ENCODE results near the gene SMOC1.
A peak's percentile ranks its signal among the peaks of the same experiment; 100 is the strongest.
"Not testable (repeated sequence)": the region's sequence is repeated elsewhere in the genome, so short reads cannot be mapped to it uniquely, and the experiment has no call there.

The SMOC1 gene

DNA sequence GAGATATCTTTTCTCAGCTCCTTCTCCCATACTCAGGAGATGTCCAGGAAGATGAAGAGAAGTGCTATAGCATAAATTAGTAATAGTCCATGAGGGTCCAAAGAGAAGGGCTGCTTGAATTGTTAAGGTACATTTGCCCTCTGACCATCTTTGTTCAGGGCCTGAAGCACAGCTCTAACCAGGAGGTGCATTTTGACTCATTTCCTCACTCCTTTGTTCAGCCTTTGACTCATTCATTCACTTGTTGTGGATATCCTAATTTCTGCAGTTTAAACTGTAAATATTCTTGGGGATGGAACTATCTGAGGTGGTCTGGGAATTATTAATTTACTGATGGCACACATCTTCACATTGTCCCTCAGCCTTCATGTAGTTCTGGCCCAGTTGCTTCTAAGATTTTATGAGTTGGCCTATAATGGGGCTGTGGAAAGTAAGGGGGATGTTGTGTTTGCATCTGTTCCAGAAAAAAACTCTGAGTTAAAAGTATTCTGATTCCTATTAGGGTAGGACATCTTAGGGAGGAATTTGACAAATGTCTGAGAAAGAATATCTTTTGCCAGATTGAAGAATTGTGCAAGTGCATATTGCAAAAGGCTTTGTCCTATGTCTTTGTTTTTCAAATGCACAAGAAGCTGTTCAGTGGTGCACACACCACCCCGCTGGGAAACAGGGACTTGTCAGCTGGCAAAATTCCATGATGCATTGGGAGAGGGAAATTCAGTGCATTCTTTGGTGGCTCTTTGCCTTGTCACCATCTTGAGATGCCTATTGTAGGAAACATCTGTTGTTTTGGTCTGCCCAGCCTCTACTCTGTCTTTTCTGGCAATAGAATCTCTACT, 22.1 kb downstream of the SMOC1 start:
- Histone ChIP-seq H3K9me3 (peaks cover 0 to 8% (median 0%) of the 10 kb centered on the region in 3 donors), H3K36me3 (peaks cover 0 to 12% (median 0%) of the 10 kb centered on the region in 3 donors), H3K27me3 (no peaks in the 10 kb centered on the region), H3K4me1 (peaks cover 0 to 25% (median 5%) of the 10 kb centered on the region in 4 donors), H3K27ac (peak overlapping the region; percentile 51 to 60), H3K4me3 (no peak overlapping the region)
- TF ChIP-seq CTCF (IDR thresholded peaks at IDR 0.05): no peak
- peak in 1 of 2 donors; percentile 43 for DNase-seq
- intact Hi-C loops (cut with DNase I; ENCODE audit: low total_unique reads): no loop called here

DNA sequence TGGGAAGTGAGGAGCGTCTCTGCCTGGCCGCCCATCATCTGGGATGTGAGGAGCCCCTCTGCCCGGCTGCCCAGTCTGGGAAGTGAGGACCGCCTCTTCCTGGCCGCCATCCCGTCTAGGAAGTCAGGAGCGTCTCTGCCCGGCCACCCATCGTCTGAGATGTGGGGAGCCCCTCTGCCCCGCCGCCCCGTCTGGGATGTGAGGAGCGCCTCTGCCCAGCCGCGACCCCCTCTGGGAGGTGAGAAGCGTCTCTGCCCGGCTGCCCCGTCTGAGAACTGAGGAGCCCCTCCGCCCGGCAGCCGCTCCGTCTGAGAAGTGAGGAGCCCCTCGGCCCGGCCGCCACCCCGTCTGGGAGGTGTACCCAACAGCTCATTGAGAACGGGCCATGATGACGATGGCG, 23.8 kb downstream of the SMOC1 start:
- H3K36me3 ChIP-seq; H3K27ac ChIP-seq; H3K9me3 ChIP-seq; DNase-seq; H3K4me3 ChIP-seq; intact Hi-C loops (cut with DNase I; ENCODE audit: low total_unique reads); H3K27me3 ChIP-seq: not testable (repeated sequence)
- peaks cover 0 to 25% (median 5%) of the 10 kb centered on the region in 4 donors for H3K4me1 ChIP-seq

- Histone ChIP-seq H3K27me3 (no peaks in the 10 kb centered on the region), H3K36me3 (no peaks in the 10 kb centered on the region), H3K27ac (no peak overlapping the region), H3K4me1 (peaks cover 0 to 25% (median 5%) of the 10 kb centered on the region in 4 donors), H3K9me3 (no peaks in the 10 kb centered on the region), H3K4me3 (no peak overlapping the region)
- DNase-seq: no peak
- no peak for TF ChIP-seq CTCF (IDR thresholded peaks at IDR 0.05)
- intact Hi-C loops (cut with DNase I; ENCODE audit: low total_unique reads): no loop called here
These were observed 25.0 kb downstream of the SMOC1 start for GRCh38 chr14:69904246-69904645.

- TF ChIP-seq CTCF (IDR thresholded peaks at IDR 0.05): no peak
- intact Hi-C loops (cut with DNase I; ENCODE audit: low total_unique reads): no loop called here
These were observed 27.0 kb downstream of the SMOC1 start for GRCh38 chr14:69906201-69906600.

DNA sequence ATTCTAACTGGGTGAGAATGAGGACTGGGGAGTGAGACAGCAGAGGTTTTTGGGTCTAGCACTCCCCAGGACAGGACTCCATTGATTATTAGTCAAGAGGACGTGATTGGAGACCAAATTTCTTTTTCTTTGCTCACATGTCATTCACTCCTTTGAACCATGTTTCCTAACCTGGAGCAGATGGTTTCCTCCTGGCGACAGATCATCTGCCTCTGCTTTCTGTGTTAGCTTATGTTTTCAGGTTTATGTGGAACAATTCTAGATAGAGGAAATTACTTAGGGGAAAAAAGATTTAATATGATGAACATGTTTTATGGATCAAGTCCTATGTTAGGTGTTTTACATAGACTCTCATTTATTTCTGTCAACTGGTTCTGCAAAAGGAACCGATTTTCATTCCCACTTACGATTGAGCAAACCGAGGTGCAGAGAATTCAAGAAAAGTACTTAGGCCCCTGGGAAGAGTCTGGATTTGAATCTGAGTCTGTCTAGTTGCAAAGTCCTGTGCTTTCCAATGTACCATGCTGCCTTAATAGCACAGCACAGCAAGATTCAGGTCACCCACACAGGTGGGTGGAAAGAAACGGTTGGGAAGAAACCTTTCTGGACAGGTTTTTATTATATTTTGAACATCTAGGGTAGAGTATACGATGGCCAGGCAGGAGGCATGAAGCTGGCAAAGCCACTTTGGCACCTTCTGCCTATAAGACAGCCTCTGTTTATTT, 30.8 kb downstream of the SMOC1 start:
- Histone ChIP-seq H3K4me1 (peaks cover 0 to 8% (median 3%) of the 10 kb centered on the region in 4 donors), H3K4me3 (no peak overlapping the region), H3K27ac (no peak overlapping the region), H3K27me3 (no peaks in the 10 kb centered on the region), H3K9me3 (no peaks in the 10 kb centered on the region), H3K36me3 (no peaks in the 10 kb centered on the region)
- no peak for TF ChIP-seq CTCF (IDR thresholded peaks at IDR 0.05)
- no peak for DNase-seq
- intact Hi-C loops (cut with DNase I; ENCODE audit: low total_unique reads): no loop called here

More at GRCh38 chr14:69906201-69906600, 27.0 kb downstream of the SMOC1 start:
- H3K4me3 ChIP-seq: no peak overlapping the region
- no peaks in the 10 kb centered on the region for H3K9me3 ChIP-seq
- no peak for DNase-seq
- H3K36me3 ChIP-seq: no peaks in the 10 kb centered on the region
- peaks cover 0 to 20% (median 8%) of the 10 kb centered on the region in 4 donors for H3K4me1 ChIP-seq
- H3K27ac ChIP-seq: no peak overlapping the region
- no peaks in the 10 kb centered on the region for H3K27me3 ChIP-seq

GRCh38 chr14:69910871-69911270, 31.7 kb downstream of the SMOC1 start:
- no peak for TF ChIP-seq CTCF (IDR thresholded peaks at IDR 0.05)
- H3K4me1 ChIP-seq: peaks cover 0 to 8% (median 3%) of the 10 kb centered on the region in 4 donors
- H3K36me3 ChIP-seq: no peaks in the 10 kb centered on the region
- no peak overlapping the region for H3K27ac ChIP-seq
- intact Hi-C loops (cut with DNase I; ENCODE audit: low total_unique reads): no loop called here
- H3K9me3 ChIP-seq: no peaks in the 10 kb centered on the region
- no peak for DNase-seq
- H3K27me3 ChIP-seq: no peaks in the 10 kb centered on the region
- H3K4me3 ChIP-seq: no peak overlapping the region
